ENCODE measurements around the gene ADARB1.

ADARB1 gene

GRCh38 chr21:45179568-45180245 lies 105.3 kb downstream of the ADARB1 start:
- no peak overlapping the region for H3K9ac ChIP-seq (ENCODE audit: low read length)
- no peak overlapping the region for H3K4ac ChIP-seq (ENCODE audit: low read depth in 1 of 2, low read length in 2 of 2)
- no peak for DNase-seq
- H3K14ac ChIP-seq (ENCODE audit: low read length in 2 of 2), result no peak overlapping the region
- H3K79me1 ChIP-seq (replicated peaks; ENCODE audit: low read length, poor library complexity, severe bottlenecking), result peaks cover 2% of the 10 kb centered on the region
- no peak overlapping the region for H3K18ac ChIP-seq (ENCODE audit: low read depth in 1 of 2, low read length in 2 of 2)
- H4K91ac ChIP-seq (ENCODE audit: low read length), result no peak overlapping the region
- H3K27me3 ChIP-seq (ENCODE audit: control insufficient read depth in 1 of 2, insufficient read depth in 1 of 2, low read length in 2 of 2), result no peaks in the 10 kb centered on the region
- 96% methylated on average over 20 of the region's 20 CpGs for WGBS
- no peak overlapping the region for H2BK5ac ChIP-seq (ENCODE audit: low read depth, low read length, poor library complexity, severe bottlenecking)
- H3K4me1 ChIP-seq (ENCODE audit: control insufficient read depth, insufficient read depth, low read depth, low read length), result peaks cover 4% of the 10 kb centered on the region
- H3K9me3 ChIP-seq (ENCODE audit: control insufficient read depth, low read length), result peaks cover under 1% of the 10 kb centered on the region
- H2BK120ac ChIP-seq (ENCODE audit: low read depth, low read length), result no peak overlapping the region
- H2AK5ac ChIP-seq (ENCODE audit: low read length, severe bottlenecking), result no peak overlapping the region
- peaks cover 13 to 32% of the 10 kb centered on the region in 2 experiments for H3K36me3 ChIP-seq (ENCODE audit: control insufficient read depth in 1 of 2, insufficient read depth in 2 of 2, low read depth in 1 of 2, low read length in 2 of 2)
- H3K27ac ChIP-seq (ENCODE audit: low read length, poor library complexity, severe bottlenecking), result no peak overlapping the region
- H3K4me3 ChIP-seq (ENCODE audit: insufficient read depth in 1 of 2, low read depth in 1 of 2, low read length in 2 of 2), result no peak overlapping the region
- H2BK12ac ChIP-seq (ENCODE audit: low read length in 2 of 2), result no peak overlapping the region
- no peak overlapping the region for H3K23ac ChIP-seq (ENCODE audit: low read length in 2 of 2)
- H2BK15ac ChIP-seq (ENCODE audit: low read depth, poor library complexity, severe bottlenecking), result no peak overlapping the region
- no peak overlapping the region for H2AFZ ChIP-seq (ENCODE audit: low read depth, low read length)
- H4K8ac ChIP-seq (ENCODE audit: low read length), result no peak overlapping the region
- no peak overlapping the region for H3K4me2 ChIP-seq (ENCODE audit: low read length, poor library complexity, severe bottlenecking)

GRCh38 chr21:45180246-45180599 lies 105.8 kb downstream of the ADARB1 start:
- H2BK12ac ChIP-seq (ENCODE audit: low read length in 2 of 2), result no peak overlapping the region
- H3K18ac ChIP-seq (ENCODE audit: low read depth in 1 of 2, low read length in 2 of 2), result no peak overlapping the region
- no peak overlapping the region for H2AK5ac ChIP-seq (ENCODE audit: low read length, severe bottlenecking)
- H3K23ac ChIP-seq (ENCODE audit: low read length in 2 of 2), result no peak overlapping the region
- H3K14ac ChIP-seq (ENCODE audit: low read length in 2 of 2), result no peak overlapping the region
- peaks cover 18 to 37% of the 10 kb centered on the region in 2 experiments for H3K36me3 ChIP-seq (ENCODE audit: control insufficient read depth in 1 of 2, insufficient read depth in 2 of 2, low read depth in 1 of 2, low read length in 2 of 2)
- H2BK5ac ChIP-seq (ENCODE audit: low read depth, low read length, poor library complexity, severe bottlenecking), result no peak overlapping the region
- H2AFZ ChIP-seq (ENCODE audit: low read depth, low read length), result no peak overlapping the region
- H3K4me3 ChIP-seq (ENCODE audit: insufficient read depth in 1 of 2, low read depth in 1 of 2, low read length in 2 of 2), result no peak overlapping the region
- no peak overlapping the region for H3K4me2 ChIP-seq (ENCODE audit: low read length, poor library complexity, severe bottlenecking)
- no peak for DNase-seq
- H4K91ac ChIP-seq (ENCODE audit: low read length), result no peak overlapping the region
- WGBS, result 87% methylated on average over 10 of the region's 11 CpGs
- no peaks in the 10 kb centered on the region for H3K27me3 ChIP-seq (ENCODE audit: control insufficient read depth in 1 of 2, insufficient read depth in 1 of 2, low read length in 2 of 2)
- H3K79me1 ChIP-seq (replicated peaks; ENCODE audit: low read length, poor library complexity, severe bottlenecking), result peaks cover 2% of the 10 kb centered on the region
- H2BK15ac ChIP-seq (ENCODE audit: low read depth, poor library complexity, severe bottlenecking), result no peak overlapping the region
- no peak overlapping the region for H3K27ac ChIP-seq (ENCODE audit: low read length, poor library complexity, severe bottlenecking)
- H3K9ac ChIP-seq (ENCODE audit: low read length), result no peak overlapping the region
- peaks cover 5% of the 10 kb centered on the region for H3K9me3 ChIP-seq (ENCODE audit: control insufficient read depth, low read length)
- no peak overlapping the region for H2BK120ac ChIP-seq (ENCODE audit: low read depth, low read length)
- no peak overlapping the region for H3K4ac ChIP-seq (ENCODE audit: low read depth in 1 of 2, low read length in 2 of 2)
- H4K8ac ChIP-seq (ENCODE audit: low read length), result no peak overlapping the region
- peaks cover 4% of the 10 kb centered on the region for H3K4me1 ChIP-seq (ENCODE audit: control insufficient read depth, insufficient read depth, low read depth, low read length)

- H4K91ac ChIP-seq (ENCODE audit: low read length), result no peak overlapping the region
- no peak overlapping the region for H3K14ac ChIP-seq (ENCODE audit: low read length in 2 of 2)
Measured at GRCh38 chr21:45182958-45183357, 108.6 kb downstream of the ADARB1 start.

GRCh38 chr21:45183852-45184251 lies 109.5 kb downstream of the ADARB1 start:
- Histone ChIP-seq H3K36me3 (ENCODE audit: control insufficient read depth in 1 of 2, insufficient read depth in 2 of 2, low read depth in 1 of 2, low read length in 2 of 2) (peaks cover 27 to 38% of the 10 kb centered on the region in 2 experiments), H2BK12ac (ENCODE audit: low read length in 2 of 2) (no peak overlapping the region), H3K27ac (ENCODE audit: low read length, poor library complexity, severe bottlenecking) (no peak overlapping the region), H3K23ac (ENCODE audit: low read length in 2 of 2) (no peak overlapping the region), H3K9me3 (ENCODE audit: control insufficient read depth, low read length) (peaks cover 38% of the 10 kb centered on the region), H2AK5ac (ENCODE audit: low read length, severe bottlenecking) (no peak overlapping the region), H3K14ac (ENCODE audit: low read length in 2 of 2) (no peak overlapping the region), H3K4me3 (ENCODE audit: insufficient read depth in 1 of 2, low read depth in 1 of 2, low read length in 2 of 2) (no peak overlapping the region), H2BK15ac (ENCODE audit: low read depth, poor library complexity, severe bottlenecking) (no peak overlapping the region), H4K8ac (ENCODE audit: low read length) (no peak overlapping the region), H3K9ac (ENCODE audit: low read length) (no peak overlapping the region), H3K4ac (ENCODE audit: low read depth in 1 of 2, low read length in 2 of 2) (no peak overlapping the region), H4K91ac (ENCODE audit: low read length) (no peak overlapping the region), H3K4me1 (ENCODE audit: control insufficient read depth, insufficient read depth, low read depth, low read length) (no peaks in the 10 kb centered on the region), H2AFZ (ENCODE audit: low read depth, low read length) (no peak overlapping the region), H3K79me1 (replicated peaks; ENCODE audit: low read length, poor library complexity, severe bottlenecking) (no peaks in the 10 kb centered on the region), H3K27me3 (ENCODE audit: control insufficient read depth in 1 of 2, insufficient read depth in 1 of 2, low read length in 2 of 2) (no peaks in the 10 kb centered on the region), H2BK5ac (ENCODE audit: low read depth, low read length, poor library complexity, severe bottlenecking) (no peak overlapping the region), H3K18ac (ENCODE audit: low read depth in 1 of 2, low read length in 2 of 2) (no peak overlapping the region), H2BK120ac (ENCODE audit: low read depth, low read length) (no peak overlapping the region), H3K4me2 (ENCODE audit: low read length, poor library complexity, severe bottlenecking) (no peak overlapping the region)
- no peak for DNase-seq
- no CpG with 5 or more reads among the region's 2 CpGs for WGBS

More at GRCh38 chr21:45182958-45183357, 108.6 kb downstream of the ADARB1 start:
- Histone ChIP-seq H4K8ac (ENCODE audit: low read length) (no peak overlapping the region), H2AFZ (ENCODE audit: low read depth, low read length) (no peak overlapping the region), H2BK5ac (ENCODE audit: low read depth, low read length, poor library complexity, severe bottlenecking) (no peak overlapping the region), H3K4ac (ENCODE audit: low read depth in 1 of 2, low read length in 2 of 2) (no peak overlapping the region), H3K27me3 (ENCODE audit: control insufficient read depth in 1 of 2, insufficient read depth in 1 of 2, low read length in 2 of 2) (no peaks in the 10 kb centered on the region), H3K18ac (ENCODE audit: low read depth in 1 of 2, low read length in 2 of 2) (no peak overlapping the region), H3K36me3 (ENCODE audit: control insufficient read depth in 1 of 2, insufficient read depth in 2 of 2, low read depth in 1 of 2, low read length in 2 of 2) (peaks cover 27 to 36% of the 10 kb centered on the region in 2 experiments), H3K23ac (ENCODE audit: low read length in 2 of 2) (no peak overlapping the region), H3K9ac (ENCODE audit: low read length) (no peak overlapping the region), H2BK15ac (ENCODE audit: low read depth, poor library complexity, severe bottlenecking) (no peak overlapping the region), H3K79me1 (replicated peaks; ENCODE audit: low read length, poor library complexity, severe bottlenecking) (no peaks in the 10 kb centered on the region), H3K4me2 (ENCODE audit: low read length, poor library complexity, severe bottlenecking) (no peak overlapping the region), H3K9me3 (ENCODE audit: control insufficient read depth, low read length) (peaks cover 31% of the 10 kb centered on the region), H2BK120ac (ENCODE audit: low read depth, low read length) (no peak overlapping the region), H3K27ac (ENCODE audit: low read length, poor library complexity, severe bottlenecking) (no peak overlapping the region), H2BK12ac (ENCODE audit: low read length in 2 of 2) (no peak overlapping the region), H3K4me1 (ENCODE audit: control insufficient read depth, insufficient read depth, low read depth, low read length) (no peaks in the 10 kb centered on the region), H2AK5ac (ENCODE audit: low read length, severe bottlenecking) (no peak overlapping the region), H3K4me3 (ENCODE audit: insufficient read depth in 1 of 2, low read depth in 1 of 2, low read length in 2 of 2) (no peak overlapping the region)
- no peak for DNase-seq
- WGBS, result no CpG with 5 or more reads among the region's 1 CpG
